WERI-Rb-1 (cell line): ENCODE measurements around the gene IL12RB1.
"Not testable (repeated sequence)": the region's sequence is repeated elsewhere in the genome, so short reads cannot be mapped to it uniquely, and the experiment has no call there.

Experiments used
- DNase-seq: peaks from one replicate; pipeline ENCODE4 v3.0.0-alpha.2; 2020
- H3K27ac ChIP-seq: fragments of 250-450 bp; sonication (Bioruptor Pico); 2 replicates; pipeline ENCODE4 v1.5.1; 2020; ENCODE audit warnings: mild to moderate bottlenecking, moderate library complexity
- H3K27me3 ChIP-seq: fragments of 250-450 bp; sonication (Bioruptor Pico); 2 replicates; pipeline ENCODE4 v1.5.1; 2021; ENCODE audit warnings: mild to moderate bottlenecking, low read depth, moderate library complexity; ENCODE audit not compliant: insufficient read depth, severe bottlenecking
- H3K36me3 ChIP-seq: fragments of 250-450 bp; sonication (Bioruptor Pico); 2 replicates; pipeline ENCODE4 v1.5.1; 2020; ENCODE audit warnings: mild to moderate bottlenecking, moderate library complexity
- H3K4me3 ChIP-seq: 2 replicates; pipeline ENCODE4 v1.5.1; 2011; ENCODE audit warnings: low read depth, mild to moderate bottlenecking, control low read depth, low read length
- H3K9me3 ChIP-seq: fragments of 250-450 bp; sonication (Bioruptor Pico); 2 replicates; pipeline ENCODE4 v1.5.1; 2021; ENCODE audit warnings: mild to moderate bottlenecking, moderate library complexity; ENCODE audit not compliant: severe bottlenecking
- TF ChIP-seq, protein P1 (sequence below): IDR thresholded peaks from 2 replicates; pipeline ENCODE4 v1.5.1; 2011; ENCODE audit warnings: low read depth, mild to moderate bottlenecking, control low read depth, inconsistent platforms, low read length

The IL12RB1 gene

GRCh38 chr19:18041054-18041453 lies 45.7 kb downstream of the IL12RB1 start:
- Histone ChIP-seq H3K27me3 (no peaks in the 10 kb centered on the region), H3K36me3 (no peaks in the 10 kb centered on the region), H3K27ac (no peak overlapping the region), H3K4me3 (no peak overlapping the region), H3K9me3 (peaks cover 11% of the 10 kb centered on the region)
- no peak for DNase-seq
- TF ChIP-seq, protein P1, sequence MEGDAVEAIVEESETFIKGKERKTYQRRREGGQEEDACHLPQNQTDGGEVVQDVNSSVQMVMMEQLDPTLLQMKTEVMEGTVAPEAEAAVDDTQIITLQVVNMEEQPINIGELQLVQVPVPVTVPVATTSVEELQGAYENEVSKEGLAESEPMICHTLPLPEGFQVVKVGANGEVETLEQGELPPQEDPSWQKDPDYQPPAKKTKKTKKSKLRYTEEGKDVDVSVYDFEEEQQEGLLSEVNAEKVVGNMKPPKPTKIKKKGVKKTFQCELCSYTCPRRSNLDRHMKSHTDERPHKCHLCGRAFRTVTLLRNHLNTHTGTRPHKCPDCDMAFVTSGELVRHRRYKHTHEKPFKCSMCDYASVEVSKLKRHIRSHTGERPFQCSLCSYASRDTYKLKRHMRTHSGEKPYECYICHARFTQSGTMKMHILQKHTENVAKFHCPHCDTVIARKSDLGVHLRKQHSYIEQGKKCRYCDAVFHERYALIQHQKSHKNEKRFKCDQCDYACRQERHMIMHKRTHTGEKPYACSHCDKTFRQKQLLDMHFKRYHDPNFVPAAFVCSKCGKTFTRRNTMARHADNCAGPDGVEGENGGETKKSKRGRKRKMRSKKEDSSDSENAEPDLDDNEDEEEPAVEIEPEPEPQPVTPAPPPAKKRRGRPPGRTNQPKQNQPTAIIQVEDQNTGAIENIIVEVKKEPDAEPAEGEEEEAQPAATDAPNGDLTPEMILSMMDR = no peak

DNA sequence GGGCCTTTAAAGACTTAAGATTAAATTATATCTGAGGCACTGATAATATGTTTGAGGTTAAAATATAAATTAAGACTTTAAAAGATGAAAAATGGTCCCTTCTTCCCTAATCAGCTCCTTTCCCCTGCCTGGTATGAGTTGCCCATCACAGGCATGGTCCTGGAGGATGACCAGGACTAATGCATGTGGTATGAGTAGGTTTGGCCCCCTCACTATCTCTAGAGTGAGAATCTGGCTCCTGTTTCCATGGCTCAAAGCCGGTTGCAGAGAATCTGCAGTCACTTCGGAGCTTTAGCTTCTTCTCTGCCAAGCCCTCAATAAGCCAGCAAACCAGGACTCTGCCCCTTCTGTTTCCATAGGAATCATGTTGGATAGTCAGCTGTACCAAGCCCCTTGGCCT lies 54.6 kb downstream of the IL12RB1 start:
- not testable (repeated sequence) for H3K4me3 ChIP-seq, H3K27me3 ChIP-seq

GRCh38 chr19:18031401-18031800 lies 55.3 kb downstream of the IL12RB1 start:
- H3K27me3 ChIP-seq, DNase-seq, H3K27ac ChIP-seq: not testable (repeated sequence)

More for the DNA sequence above, 54.6 kb downstream of the IL12RB1 start:
- H3K36me3 ChIP-seq, H3K27ac ChIP-seq, DNase-seq, H3K9me3 ChIP-seq: not testable (repeated sequence)

DNA sequence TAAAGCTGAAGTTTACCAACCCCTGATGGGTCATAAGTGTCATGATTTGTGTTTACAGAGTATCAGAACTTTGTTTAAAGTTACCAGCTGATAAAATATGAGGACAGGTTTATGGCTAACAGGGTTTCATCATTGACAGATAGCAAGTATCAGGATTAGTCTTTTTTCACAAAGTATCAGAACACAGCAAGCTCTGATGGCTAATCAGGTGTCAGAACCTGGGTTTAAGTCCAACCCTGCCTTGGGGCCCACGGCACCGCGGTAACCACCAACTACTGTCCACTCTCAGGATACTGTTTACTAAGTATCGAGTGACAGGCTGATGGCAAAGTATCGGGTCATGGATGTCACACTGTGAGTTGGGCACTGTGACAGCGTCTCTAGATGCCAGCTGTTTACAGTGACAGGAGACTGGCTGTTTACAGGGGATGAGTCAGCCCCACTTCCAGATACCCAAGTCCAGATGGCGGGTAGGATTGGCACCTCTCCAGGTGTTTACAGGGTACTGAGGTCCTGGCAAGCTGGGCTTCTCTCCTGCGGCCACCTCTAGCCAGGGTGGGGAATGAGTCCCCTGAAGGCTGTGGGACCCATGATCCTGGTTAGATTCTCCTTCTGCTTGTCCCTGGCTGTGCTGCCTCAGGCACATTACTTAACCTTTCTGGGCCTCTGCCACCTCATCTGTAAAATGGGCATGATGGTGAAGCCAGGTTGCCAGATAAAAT lies 57.0 kb downstream of the IL12RB1 start:
- Histone ChIP-seq H3K4me3 (no peak overlapping the region), H3K9me3 (no peaks in the 10 kb centered on the region), H3K27ac (no peak overlapping the region), H3K36me3 (no peaks in the 10 kb centered on the region), H3K27me3 (no peaks in the 10 kb centered on the region)
- no peak for DNase-seq
- TF ChIP-seq, protein P1 = no peak

More at GRCh38 chr19:18031401-18031800, 55.3 kb downstream of the IL12RB1 start:
- not testable (repeated sequence) for H3K36me3 ChIP-seq, H3K4me3 ChIP-seq, H3K9me3 ChIP-seq

GRCh38 chr19:18027151-18027550 lies 59.6 kb downstream of the IL12RB1 start:
- H3K27ac ChIP-seq = no peak overlapping the region
- no peak for DNase-seq
- no peaks in the 10 kb centered on the region for H3K27me3 ChIP-seq
- H3K9me3 ChIP-seq = no peaks in the 10 kb centered on the region
- no peaks in the 10 kb centered on the region for H3K36me3 ChIP-seq
- no peak overlapping the region for H3K4me3 ChIP-seq
- TF ChIP-seq, protein P1 = no peak

- TF ChIP-seq, protein P1 = no peak
- no peaks in the 10 kb centered on the region for H3K9me3 ChIP-seq
- DNase-seq = no peak
- H3K27me3 ChIP-seq = no peaks in the 10 kb centered on the region
- H3K4me3 ChIP-seq = no peak overlapping the region
- H3K36me3 ChIP-seq = no peaks in the 10 kb centered on the region
- H3K27ac ChIP-seq = no peak overlapping the region
Observed at GRCh38 chr19:18023622-18024251, 63.0 kb downstream of the IL12RB1 start.
